OCI-LY7 (cell line): ENCODE measurements around the gene USP34. TPM values are rescaled to one million over a fixed set of nuclear protein-coding genes. Genes with fewer than 3 reads are reported as not detected.

ENCODE experiments used
- BruUV-seq: library from RNA; stranded (reverse); fragments of 400-500 nt; replicated peaks from 2 replicates; lab custom pipeline; 2021; lab: Mats Ljungman, UMichigan
- CTCF ChIA-PET: fragments of 300-600 bp; sonication (Branson Sonifier 250); formaldehyde crosslinking; loops from one replicate; lab custom pipeline; 2022; ENCODE audit warnings: antibody characterized with exemption; ENCODE audit not compliant: unreplicated experiment; lab: Charles Lee
- POLR2A ChIA-PET: fragments of 300-600 bp; sonication (Branson Sonifier 250); formaldehyde crosslinking; loops from one replicate; lab custom pipeline; 2022; ENCODE audit warnings: antibody characterized with exemption; lab: Charles Lee
- DNase-seq: peaks from one replicate; pipeline ENCODE4 v3.0.0-alpha.2; 2015; ENCODE audit warnings: low spot score
- H2AFZ ChIP-seq: fragments of 200-600 bp; sonication (generic), shearing (Covaris generic); 2 replicates; pipeline ENCODE4 v1.6.1; 2014; ENCODE audit warnings: mild to moderate bottlenecking, antibody characterized with exemption, low read length, moderate library complexity
- H3K27ac ChIP-seq: fragments of 200-600 bp; sonication (generic); 2 replicates; pipeline ENCODE4 v1.5.1; 2014; ENCODE audit warnings: mixed run types, low read depth, mild to moderate bottlenecking, moderate library complexity, low read length, inconsistent platforms; ENCODE audit not compliant: poor library complexity, severe bottlenecking
- H3K36me3 ChIP-seq: fragments of 200-600 bp; sonication (generic); 2 replicates; pipeline ENCODE4 v1.6.1; 2014; ENCODE audit warnings: mild to moderate bottlenecking, antibody characterized with exemption, low read length, moderate library complexity, mixed read lengths; ENCODE audit not compliant: insufficient read depth
- H3K4me1 ChIP-seq: fragments of 200-600 bp; sonication (generic); 2 replicates; pipeline ENCODE4 v1.5.1; 2014; ENCODE audit warnings: mild to moderate bottlenecking, low read length; ENCODE audit not compliant: insufficient read depth, poor library complexity, severe bottlenecking
- H3K4me2 ChIP-seq: fragments of 200-600 bp; sonication (generic); 2 replicates; pipeline ENCODE4 v1.6.1; 2014; ENCODE audit warnings: mild to moderate bottlenecking, low read length
- H3K4me3 ChIP-seq: fragments of 200-600 bp; sonication (generic); 2 replicates; pipeline ENCODE4 v1.5.1; 2014; ENCODE audit warnings: mild to moderate bottlenecking, low read depth, low read length; ENCODE audit not compliant: poor library complexity, severe bottlenecking
- H3K79me2 ChIP-seq: fragments of 200-600 bp; sonication (generic); 2 replicates; pipeline ENCODE4 v1.6.1; 2016; ENCODE audit warnings: low read depth, mild to moderate bottlenecking, low read length, moderate library complexity, mixed read lengths; ENCODE audit not compliant: insufficient read depth
- H3K9me2 ChIP-seq: fragments of 200-600 bp; sonication (generic); 2 replicates; pipeline ENCODE4 v1.6.1; 2016; ENCODE audit warnings: mild to moderate bottlenecking, low read length, mixed read lengths; ENCODE audit not compliant: insufficient read depth
- H3K9me3 ChIP-seq: fragments of 200-600 bp; sonication (generic); 2 replicates; pipeline ENCODE4 v1.6.1; 2014; ENCODE audit warnings: mild to moderate bottlenecking, mixed run types, low read length, mixed read lengths
- H4K20me1 ChIP-seq: fragments of 200-600 bp; sonication (generic); 2 replicates; pipeline ENCODE4 v1.6.1; 2014; ENCODE audit warnings: mild to moderate bottlenecking, antibody characterized with exemption, low read length, moderate library complexity, mixed read lengths; ENCODE audit not compliant: insufficient read depth
- EZH2phosphoT487 ChIP-seq: fragments of 200-600 bp; sonication (generic); IDR thresholded peaks from 2 replicates; pipeline ENCODE4 v1.6.1; 2018; ENCODE audit warnings: low read depth, borderline replicate concordance, mild to moderate bottlenecking, mixed run types, antibody characterized with exemption, low read length, moderate library complexity, mixed read lengths
- intact Hi-C: fragments of 100-400 bp; cut with micrococcal nuclease; formaldehyde crosslinking; loops from one replicate; pipeline ENCODE4 v1.10.0; 2022; ENCODE audit not compliant: unreplicated experiment
- total RNA-seq, 2 experiments: library from RNA; depleted of rRNA in 1 of 2; stranded (reverse); fragments of >200 nt in 1 of 2; shearing (Covaris generic) in 1 of 2; gene quantifications; 2 replicates each; pipeline ENCODE4 v1.2.3, GENCODE V29; 2014 to 2022
- TF ChIP-seq, protein P1 (sequence below): fragments of 200-600 bp; sonication (generic); conservative IDR thresholded peaks from 2 replicates; pipeline ENCODE4 v1.5.1; 2014; ENCODE audit warnings: mild to moderate bottlenecking, antibody characterized with exemption, low read length, moderate library complexity, mixed read lengths

Gene USP34
- total RNA-seq, 2 experiments from 2014 or later = 192 to 344 TPM

DNA sequence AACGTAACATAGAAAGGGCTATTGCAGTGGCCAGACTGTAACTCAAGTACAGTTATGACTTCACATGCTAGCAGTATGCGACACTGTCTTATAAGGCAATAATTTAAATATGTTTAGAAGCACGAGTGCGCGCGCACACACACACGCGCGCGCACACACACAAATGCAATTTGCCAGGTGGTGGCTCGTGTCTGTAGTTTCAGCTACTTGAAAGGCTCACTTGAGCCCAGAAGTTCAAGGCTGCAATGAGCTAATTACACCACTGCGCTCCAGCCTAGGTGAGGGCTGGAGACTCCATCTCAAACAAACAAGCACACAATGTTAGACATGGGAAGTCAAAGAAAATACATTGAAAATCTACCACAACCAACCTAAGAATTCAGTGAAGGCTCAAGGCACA is 103.7 kb downstream of the USP34 start:
- H2AFZ ChIP-seq = no peak overlapping the region
- peaks cover 75% of the 10 kb centered on the region; the same call in 1 of the 2 replicates for H3K79me2 ChIP-seq
- peaks cover 95% of the 10 kb centered on the region for H3K36me3 ChIP-seq
- no peaks in the 10 kb centered on the region for H3K9me2 ChIP-seq
- no peak for DNase-seq
- TF ChIP-seq, protein P1, sequence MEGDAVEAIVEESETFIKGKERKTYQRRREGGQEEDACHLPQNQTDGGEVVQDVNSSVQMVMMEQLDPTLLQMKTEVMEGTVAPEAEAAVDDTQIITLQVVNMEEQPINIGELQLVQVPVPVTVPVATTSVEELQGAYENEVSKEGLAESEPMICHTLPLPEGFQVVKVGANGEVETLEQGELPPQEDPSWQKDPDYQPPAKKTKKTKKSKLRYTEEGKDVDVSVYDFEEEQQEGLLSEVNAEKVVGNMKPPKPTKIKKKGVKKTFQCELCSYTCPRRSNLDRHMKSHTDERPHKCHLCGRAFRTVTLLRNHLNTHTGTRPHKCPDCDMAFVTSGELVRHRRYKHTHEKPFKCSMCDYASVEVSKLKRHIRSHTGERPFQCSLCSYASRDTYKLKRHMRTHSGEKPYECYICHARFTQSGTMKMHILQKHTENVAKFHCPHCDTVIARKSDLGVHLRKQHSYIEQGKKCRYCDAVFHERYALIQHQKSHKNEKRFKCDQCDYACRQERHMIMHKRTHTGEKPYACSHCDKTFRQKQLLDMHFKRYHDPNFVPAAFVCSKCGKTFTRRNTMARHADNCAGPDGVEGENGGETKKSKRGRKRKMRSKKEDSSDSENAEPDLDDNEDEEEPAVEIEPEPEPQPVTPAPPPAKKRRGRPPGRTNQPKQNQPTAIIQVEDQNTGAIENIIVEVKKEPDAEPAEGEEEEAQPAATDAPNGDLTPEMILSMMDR = no peak
- no peak for TF ChIP-seq EZH2phosphoT487
- BruUV-seq = no TSS peak
- H3K4me3 ChIP-seq = no peak overlapping the region
- ChIA-PET CTCF (no interaction called here), POLR2A (interaction anchor here (1.0 to 1.4 kb wide), 2 partner anchors 32 to 38 kb away, joined by 3 read pairs; no protein-coding TSS in a partner anchor)
- no peaks in the 10 kb centered on the region for H3K4me1 ChIP-seq
- H3K9me3 ChIP-seq = peaks cover 6% of the 10 kb centered on the region; the same call in 1 of the 2 replicates
- intact Hi-C loops = no loop called here
- no peak overlapping the region for H3K27ac ChIP-seq
- peaks cover 4% of the 10 kb centered on the region; the same call in 1 of the 2 replicates for H4K20me1 ChIP-seq
- H3K4me2 ChIP-seq = no peak overlapping the region

DNA sequence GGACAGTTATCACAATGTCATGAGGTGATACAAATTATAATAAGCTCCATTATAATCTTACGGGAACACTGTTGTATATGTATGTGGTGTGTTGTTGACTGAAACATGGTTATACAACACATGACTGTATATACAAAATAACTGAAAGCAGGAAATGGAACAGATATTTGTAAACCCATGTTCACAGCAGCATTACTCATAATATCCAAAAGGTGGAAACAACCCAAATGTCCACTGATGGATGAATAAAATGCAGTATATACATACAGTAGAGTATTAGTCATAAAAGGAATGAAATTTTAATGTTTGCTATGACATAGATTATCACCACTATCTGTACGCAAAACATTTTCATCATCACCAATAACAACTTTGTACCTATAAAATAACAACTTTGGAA is 107.3 kb downstream of the USP34 start:
- Histone ChIP-seq H4K20me1 (peaks cover 2% of the 10 kb centered on the region; the same call in 1 of the 2 replicates), H3K9me3 (peaks cover 6% of the 10 kb centered on the region; the same call in 1 of the 2 replicates), H3K4me2 (no peak overlapping the region), H3K4me1 (no peaks in the 10 kb centered on the region), H3K79me2 (peaks cover 75% of the 10 kb centered on the region), H3K4me3 (no peak overlapping the region), H2AFZ (no peak overlapping the region), H3K9me2 (no peaks in the 10 kb centered on the region), H3K27ac (no peak overlapping the region), H3K36me3 (peaks cover 89% of the 10 kb centered on the region)
- TF ChIP-seq EZH2phosphoT487 = no peak
- TF ChIP-seq, protein P1 = no peak
- BruUV-seq = no TSS peak
- ChIA-PET POLR2A (interaction anchor here (0.6 kb wide), 1 partner anchor 100 kb away, joined by 3 read pairs; no protein-coding TSS in a partner anchor), CTCF (no interaction called here)
- intact Hi-C loops = no loop called here
- no peak for DNase-seq

DNA sequence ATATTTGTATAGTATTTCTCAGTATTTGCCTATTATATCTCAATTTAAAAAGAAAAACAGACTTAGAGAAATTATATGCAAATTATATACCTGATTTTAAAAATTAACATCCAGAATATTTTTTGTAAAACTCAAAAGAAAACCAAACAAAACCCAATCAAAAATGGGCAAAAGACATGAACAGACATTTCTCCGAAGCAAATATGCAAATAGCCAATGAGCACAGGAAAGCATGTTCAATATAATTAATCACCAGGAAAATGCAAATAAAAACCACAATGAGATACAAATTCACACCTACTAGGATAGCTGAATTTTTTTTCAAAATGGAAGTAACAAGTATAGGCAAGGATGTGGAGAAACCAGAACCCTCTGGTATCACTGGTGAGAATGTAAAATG is 108.0 kb downstream of the USP34 start:
- CTCF ChIA-PET = no interaction called here
- Histone ChIP-seq H4K20me1 (no peaks in the 10 kb centered on the region), H3K36me3 (peaks cover 87% of the 10 kb centered on the region), H3K9me2 (no peaks in the 10 kb centered on the region), H2AFZ (no peak overlapping the region), H3K9me3 (peaks cover 6% of the 10 kb centered on the region; the same call in 1 of the 2 replicates), H3K4me1 (no peaks in the 10 kb centered on the region), H3K4me3 (no peak overlapping the region), H3K27ac (no peak overlapping the region), H3K4me2 (no peak overlapping the region), H3K79me2 (peaks cover 75% of the 10 kb centered on the region)
- intact Hi-C loops = no loop called here
- DNase-seq = no peak
- POLR2A ChIA-PET = interaction anchor here (0.7 kb wide), 1 partner anchor 13 kb away, joined by 3 read pairs; no protein-coding TSS in a partner anchor
- TF ChIP-seq, protein P1 = no peak
- no peak for TF ChIP-seq EZH2phosphoT487
- no TSS peak for BruUV-seq
